Ovary (tissue), 9 donors: ENCODE data around the gene HSD17B8. TPM values are rescaled to one million over a fixed set of nuclear protein-coding genes. Genes with fewer than 3 reads are reported as not detected.
A peak's percentile ranks its signal among the peaks of the same experiment; 100 is the strongest.

ENCODE experiments used
- DNase-seq, 5 donors: peaks; one replicate each; pipeline ENCODE4 v3.0.0-alpha.2; 2019 to 2020
- H3K27ac ChIP-seq, 2 donors: fragments of 200-600 bp; one replicate each; pipeline versions ENCODE4 v1.5.1 to v1.8.0; 2019 to 2022
- H3K27me3 ChIP-seq: fragments of 200-600 bp; one replicate; pipeline ENCODE4 v1.8.0; 2022
- H3K36me3 ChIP-seq: fragments of 200-600 bp; sonication (generic); one replicate; pipeline ENCODE4 v1.5.1; 2019
- H3K4me1 ChIP-seq: one replicate; pipeline ENCODE4 v1.8.1; 2013; ENCODE audit warnings: mild to moderate bottlenecking, moderate library complexity; ENCODE audit not compliant: insufficient read depth
- H3K4me3 ChIP-seq: fragments of 200-600 bp; sonication (generic); one replicate; pipeline ENCODE4 v1.5.1; 2017
- H3K9me3 ChIP-seq, 2 donors: fragments of 200-600 bp in 1 of 2; sonication (generic) in 1 of 2; one replicate each; pipeline versions ENCODE4 v1.5.1 to v1.8.1; 2013 to 2019; ENCODE audit warnings: mild to moderate bottlenecking in 1 of 2, moderate library complexity in 1 of 2
- EP300 ChIP-seq: sonication (generic); formaldehyde crosslinking; IDR thresholded peaks from one replicate; pipeline ENCODE4 v1.6.1; 2017; ENCODE audit warnings: antibody characterized with exemption
- POLR2A ChIP-seq: fragments of 450-650 bp; IDR thresholded peaks from one replicate; pipeline ENCODE4 v1.6.1; 2017; ENCODE audit warnings: antibody characterized with exemption, mild to moderate bottlenecking, moderate library complexity
- WGBS, 3 donors: extraction: QIAGEN DNeasy Blood & Tissue Kit in 1 of 3; methylation state at CpG; one replicate each; pipeline versions ENCODE4 v1.1.5 to v1.1.7; 2013 to 2017; 5-methylcytosine and 5-hydroxymethylcytosine counted together
- intact Hi-C, 4 donors: fragments of 100-400 bp; cut with DNase I; formaldehyde crosslinking; loops; one replicate each; pipeline versions ENCODE4 v1.11.0 to v1.15.1; 2022 to 2023
- polyA plus RNA-seq, 2 donors: library from polyadenylated mRNA; stranded (reverse); fragments of 200-250 nt in 1 of 2; fragments of 350-450 nt in 1 of 2; fragmentation: Illumina TruSeq in 1 of 2; extraction: RNeasy Lipid Tissue Mini Kit (QIAGEN cat#74804) in 1 of 2; gene quantifications; one replicate each; pipeline ENCODE4 v1.2.3, GENCODE V29; 2013 to 2014
- total RNA-seq, 7 donors: library from RNA; depleted of rRNA in 2 of 7; stranded (reverse); fragments of >200 nt in 2 of 7; fragmentation: NEBNext Ultra II Directional in 3 of 7; extraction: Animal tissue kit (Norgen Biotek cat#: 25700) in 3 of 7; gene quantifications; one replicate each; pipeline versions ENCODE4 v1.1.0 to v1.2.4, GENCODE V29; 2016 to 2023
- TF ChIP-seq, protein P1 (sequence below), 3 donors: fragments of 450-650 bp in 2 of 3; fragments of 200-600 bp in 1 of 3; IDR thresholded peaks; one replicate each; pipeline versions ENCODE4 v1.5.1 to v1.8.0; 2016 to 2022; ENCODE audit warnings: antibody characterized with exemption in 3 of 3, mild to moderate bottlenecking in 1 of 3
- donor health status: DM: no; HTN: no; CAD: no; lungs with moderate emphysema.
- donor health status: DM: no; HTN: no; CAD: no.
- donor health status: Bipolar disorder and iron deficiency.
- donor health status: DM: yes; HTN: yes; CAD: no.
- donor health status: DM: no; HTN: no; CAD: no.
- donor health status: DM: yes; HTN: yes; CAD: no.

HSD17B8 gene
- total and polyA plus RNA-seq, 9 donors: 4.0 to 18.4 (median 8.8) TPM

DNA sequence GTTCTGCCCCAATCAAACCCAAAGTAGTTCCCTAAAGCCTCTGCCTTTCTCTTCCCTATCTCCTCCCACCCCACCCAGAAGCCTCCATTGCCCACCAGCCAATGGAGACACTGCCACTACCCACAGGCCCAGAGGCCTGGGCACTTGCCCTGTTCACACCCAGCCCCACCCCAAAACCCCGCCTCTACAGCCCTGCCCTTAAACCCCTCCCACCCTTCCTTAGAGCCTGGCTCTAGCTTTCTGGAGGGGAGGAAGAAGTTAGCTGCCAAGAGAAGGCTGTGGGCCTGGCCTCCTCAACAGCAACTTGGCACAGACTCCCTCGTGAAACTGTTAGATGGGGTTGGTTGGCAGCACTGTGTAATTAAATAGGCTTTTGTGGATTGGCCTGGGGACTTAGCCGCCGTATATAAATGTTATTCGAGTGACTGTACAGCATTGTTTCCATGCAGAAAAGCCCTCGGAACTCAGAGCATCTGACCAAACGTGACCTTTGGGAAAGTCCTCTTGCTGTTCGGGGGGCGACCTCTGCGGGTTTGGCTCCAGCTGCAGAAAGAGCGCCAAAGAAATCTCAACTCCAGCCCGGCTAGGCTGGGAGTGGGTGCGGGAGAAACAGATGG lies 43.6 kb upstream of the HSD17B8 start:
- H3K4me3 ChIP-seq: no peak overlapping the region
- TF ChIP-seq, protein P1, sequence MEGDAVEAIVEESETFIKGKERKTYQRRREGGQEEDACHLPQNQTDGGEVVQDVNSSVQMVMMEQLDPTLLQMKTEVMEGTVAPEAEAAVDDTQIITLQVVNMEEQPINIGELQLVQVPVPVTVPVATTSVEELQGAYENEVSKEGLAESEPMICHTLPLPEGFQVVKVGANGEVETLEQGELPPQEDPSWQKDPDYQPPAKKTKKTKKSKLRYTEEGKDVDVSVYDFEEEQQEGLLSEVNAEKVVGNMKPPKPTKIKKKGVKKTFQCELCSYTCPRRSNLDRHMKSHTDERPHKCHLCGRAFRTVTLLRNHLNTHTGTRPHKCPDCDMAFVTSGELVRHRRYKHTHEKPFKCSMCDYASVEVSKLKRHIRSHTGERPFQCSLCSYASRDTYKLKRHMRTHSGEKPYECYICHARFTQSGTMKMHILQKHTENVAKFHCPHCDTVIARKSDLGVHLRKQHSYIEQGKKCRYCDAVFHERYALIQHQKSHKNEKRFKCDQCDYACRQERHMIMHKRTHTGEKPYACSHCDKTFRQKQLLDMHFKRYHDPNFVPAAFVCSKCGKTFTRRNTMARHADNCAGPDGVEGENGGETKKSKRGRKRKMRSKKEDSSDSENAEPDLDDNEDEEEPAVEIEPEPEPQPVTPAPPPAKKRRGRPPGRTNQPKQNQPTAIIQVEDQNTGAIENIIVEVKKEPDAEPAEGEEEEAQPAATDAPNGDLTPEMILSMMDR (IDR thresholded peaks at IDR 0.05): no peak
- TF ChIP-seq POLR2A: no peak
- no peak for TF ChIP-seq EP300

DNA sequence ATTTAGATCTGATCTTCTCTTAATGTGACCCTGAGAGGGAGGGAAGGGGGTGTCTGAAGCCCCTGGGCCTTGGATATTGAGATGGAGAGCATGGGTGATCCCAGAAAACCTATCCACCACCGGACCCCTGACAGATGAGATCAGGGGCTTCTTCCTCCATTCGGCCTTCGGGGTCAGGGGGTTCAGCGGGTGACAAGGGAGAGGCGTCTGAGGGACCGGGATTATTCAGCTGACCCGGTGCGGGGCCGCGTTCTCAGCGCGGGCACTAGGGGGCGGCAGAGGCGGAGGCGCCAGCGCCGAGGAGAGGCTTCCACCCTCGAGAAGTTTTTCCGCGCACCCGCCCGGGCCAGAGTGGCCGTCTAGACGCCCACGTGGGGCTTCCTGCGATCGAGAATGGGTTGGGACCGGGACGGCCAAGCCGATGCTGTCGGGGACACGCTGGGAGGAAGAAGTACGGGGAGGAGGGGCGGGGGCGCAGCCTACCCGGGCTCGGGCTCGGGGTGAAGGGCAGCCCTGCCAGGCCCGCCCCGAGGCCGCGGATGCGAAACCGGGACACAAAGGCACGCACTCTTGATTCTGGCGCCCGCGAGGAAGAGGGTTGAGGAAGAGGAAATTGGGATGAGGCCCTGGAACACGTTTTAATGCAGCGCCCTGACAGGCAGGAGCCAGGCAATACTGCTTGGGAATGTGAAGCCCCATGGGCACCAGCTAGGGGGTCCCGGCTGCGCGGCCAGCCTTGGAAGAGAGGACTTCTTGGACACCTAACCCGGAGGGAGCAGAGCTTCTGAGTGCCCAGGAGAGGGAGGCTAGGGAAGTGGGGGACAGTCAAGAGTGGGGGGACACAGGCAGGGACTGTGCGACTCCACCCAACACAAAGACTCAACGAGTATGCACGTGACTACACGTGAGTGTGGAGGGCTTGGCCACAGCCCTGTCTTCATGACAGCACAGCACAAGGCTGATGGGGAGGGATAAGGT lies 42.8 kb upstream of the HSD17B8 start:
- 6 to 10% (median 8%) methylated on average over 58 of the region's 58 CpGs for WGBS, 3 donors

More for the DNA sequence above, 43.6 kb upstream of the HSD17B8 start:
- intact Hi-C loops: loop anchor here in 3 of 4 donors (2.0 to 5.0 kb wide), 2 partner anchors 86 to 88 kb away; no protein-coding TSS in a partner anchor
- peak in 1 of 5 donors; percentile 18 for DNase-seq
- no peaks in the 10 kb centered on the region for H3K4me1 ChIP-seq
- 31 to 34% (median 32%) methylated on average over 13 of the region's 13 CpGs for WGBS, 3 donors
- H3K27me3 ChIP-seq: no peaks in the 10 kb centered on the region
- no peaks in the 10 kb centered on the region for H3K36me3 ChIP-seq
- H3K27ac ChIP-seq: no peak overlapping the region
- H3K9me3 ChIP-seq: no peaks in the 10 kb centered on the region

DNA sequence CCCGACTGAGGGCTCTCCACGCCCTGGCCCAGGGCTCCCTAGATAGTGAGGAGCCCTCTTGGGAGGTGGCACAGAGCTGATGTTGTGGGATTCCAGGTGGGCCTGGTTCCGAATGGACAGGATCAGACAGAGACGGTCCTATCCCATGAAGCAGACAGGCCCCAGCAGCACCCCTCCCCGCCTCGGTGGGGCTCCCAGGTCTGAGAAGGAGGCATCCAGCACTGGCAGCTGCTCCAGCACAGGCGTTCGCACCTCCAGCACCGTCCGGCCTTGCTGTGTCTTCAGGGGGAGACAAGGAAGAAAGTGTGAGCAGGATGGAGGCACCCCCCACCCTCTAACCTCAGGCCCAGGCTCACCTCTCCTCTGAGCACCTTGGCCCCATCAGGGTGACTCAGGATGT lies 40.9 kb upstream of the HSD17B8 start:
- H3K4me3 ChIP-seq: no peak overlapping the region
- 78 to 83% (median 79%) methylated on average over 10 of the region's 10 CpGs for WGBS, 3 donors
- DNase-seq: no peak

More for the DNA sequence above, 42.8 kb upstream of the HSD17B8 start:
- no peak for TF ChIP-seq EP300
- TF ChIP-seq, protein P1 (IDR thresholded peaks at IDR 0.05): peak; percentile 85 to 97 (median 88)
- H3K27me3 ChIP-seq: no peaks in the 10 kb centered on the region
- DNase-seq: peak; percentile 65 to 86 (median 79)
- no peaks in the 10 kb centered on the region for H3K36me3 ChIP-seq
- H3K27ac ChIP-seq: no peak overlapping the region
- peak overlapping the region; percentile 37 for H3K4me3 ChIP-seq
- no peaks in the 10 kb centered on the region for H3K9me3 ChIP-seq
- no peaks in the 10 kb centered on the region for H3K4me1 ChIP-seq
- intact Hi-C loops: loop anchor here (2.0 to 5.0 kb wide), 2 partner anchors 86 to 87 kb away; no protein-coding TSS in a partner anchor

DNA sequence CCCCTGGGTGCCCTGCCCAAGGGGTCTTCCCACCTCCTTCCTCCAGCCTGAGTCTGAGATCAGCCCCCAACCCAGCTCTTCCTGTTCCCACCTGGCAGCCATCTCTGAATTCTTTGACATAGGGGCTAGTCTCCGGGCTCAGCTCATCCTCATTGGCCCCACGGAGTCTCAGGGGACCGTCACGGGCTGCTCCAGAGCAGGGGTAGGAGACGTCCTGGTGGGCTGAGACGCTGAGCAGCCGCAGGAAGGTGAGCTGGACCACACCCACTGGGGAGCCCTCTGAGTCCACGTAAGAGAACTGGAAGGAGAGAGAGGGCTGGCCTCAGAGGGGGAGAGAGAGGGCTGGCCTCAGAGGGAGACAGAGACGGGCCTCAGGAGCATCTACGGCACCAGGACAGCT lies 40.3 kb upstream of the HSD17B8 start:
- intact Hi-C loops: loop anchor here in 2 of 4 donors (5.0 kb wide), 1 partner anchor 83 kb away; no protein-coding TSS in a partner anchor
- no peaks in the 10 kb centered on the region for H3K9me3 ChIP-seq
- WGBS, 3 donors: 47 to 50% (median 50%) methylated on average over 10 of the region's 10 CpGs
- no peak for TF ChIP-seq EP300
- TF ChIP-seq, protein P1 (IDR thresholded peaks at IDR 0.05): no peak
- no peak for TF ChIP-seq POLR2A
- H3K4me1 ChIP-seq: no peaks in the 10 kb centered on the region
- H3K36me3 ChIP-seq: no peaks in the 10 kb centered on the region
- no peak overlapping the region for H3K4me3 ChIP-seq
- no peaks in the 10 kb centered on the region for H3K27me3 ChIP-seq
- no peak for DNase-seq
- H3K27ac ChIP-seq: no peak overlapping the region

More for the DNA sequence above, 40.9 kb upstream of the HSD17B8 start:
- no peaks in the 10 kb centered on the region for H3K4me1 ChIP-seq
- no peaks in the 10 kb centered on the region for H3K36me3 ChIP-seq
- H3K9me3 ChIP-seq: no peaks in the 10 kb centered on the region
- intact Hi-C loops: loop anchor here in 3 of 4 donors (2.0 to 5.0 kb wide), 2 partner anchors 84 to 85 kb away; no protein-coding TSS in a partner anchor
- no peak overlapping the region for H3K27ac ChIP-seq
- H3K27me3 ChIP-seq: no peaks in the 10 kb centered on the region
- TF ChIP-seq POLR2A (no peak), EP300 (no peak)
- TF ChIP-seq, protein P1 (IDR thresholded peaks at IDR 0.05): no peak
